Nephron progenitor cell (in vitro differentiated cells): ENCODE data around the gene SV2A.

Experiments used
- DNase-seq: peaks from one replicate; pipeline ENCODE4 v3.0.0; 2021
- H3K27ac Mint-ChIP-seq: 2 replicates; pipeline ENCODE4 v1.8.0; 2021; ENCODE audit warnings: mild to moderate bottlenecking, moderate library complexity, mixed read lengths
- H3K27me3 Mint-ChIP-seq: 2 replicates; pipeline ENCODE4 v1.8.0; 2021; ENCODE audit warnings: mild to moderate bottlenecking, low read depth, mixed read lengths; ENCODE audit not compliant: poor library complexity
- H3K36me3 Mint-ChIP-seq: 2 replicates; pipeline ENCODE4 v1.8.0; 2021; ENCODE audit warnings: low read depth, mixed read lengths
- H3K4me1 Mint-ChIP-seq: 2 replicates; pipeline ENCODE4 v1.8.0; 2021; ENCODE audit warnings: mixed read lengths
- H3K4me3 Mint-ChIP-seq: 2 replicates; pipeline ENCODE4 v1.8.0; 2021; ENCODE audit warnings: mild to moderate bottlenecking, moderate library complexity, mixed read lengths
- H3K9me3 Mint-ChIP-seq: 2 replicates; pipeline ENCODE4 v1.8.0; 2021; ENCODE audit warnings: mild to moderate bottlenecking, moderate library complexity, mixed read lengths
- TF ChIP-seq, protein P1 (sequence below): fragments of 200-600 bp; sonication (generic); IDR thresholded peaks from 2 replicates; pipeline ENCODE4 v1.5.0; 2021; ENCODE audit warnings: antibody characterized with exemption

Gene SV2A

DNA sequence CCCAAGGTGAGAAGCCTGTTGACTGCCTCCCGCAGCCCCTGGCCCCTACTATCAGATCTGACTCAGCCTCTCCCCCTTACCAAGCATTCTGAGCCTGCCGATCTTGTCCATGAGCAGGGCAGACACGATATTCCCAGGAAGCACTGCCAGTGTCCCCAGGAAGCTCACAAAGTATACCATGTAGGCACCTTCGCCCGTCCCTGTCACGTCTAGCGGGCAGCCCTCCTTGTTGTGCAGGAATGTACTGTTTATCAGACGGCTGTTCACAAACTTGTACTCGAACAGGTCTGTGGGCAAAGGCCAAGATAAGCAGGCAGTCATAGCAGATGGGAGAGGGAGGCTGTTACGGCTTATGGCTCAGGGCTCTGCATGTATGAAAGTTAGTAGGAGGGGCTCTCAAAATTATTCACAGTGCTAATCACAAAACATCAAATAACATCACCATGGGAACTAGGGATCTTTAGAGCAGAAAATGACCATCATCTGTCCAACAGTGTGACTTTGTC lies 11.0 kb downstream of the SV2A start:
- no peak for DNase-seq
- peaks cover 31% of the 10 kb centered on the region for H3K4me1 Mint-ChIP-seq
- no peaks in the 10 kb centered on the region for H3K9me3 Mint-ChIP-seq

GRCh38 chr1:149903836-149904491 lies 13.7 kb downstream of the SV2A start:
- TF ChIP-seq, protein P1, sequence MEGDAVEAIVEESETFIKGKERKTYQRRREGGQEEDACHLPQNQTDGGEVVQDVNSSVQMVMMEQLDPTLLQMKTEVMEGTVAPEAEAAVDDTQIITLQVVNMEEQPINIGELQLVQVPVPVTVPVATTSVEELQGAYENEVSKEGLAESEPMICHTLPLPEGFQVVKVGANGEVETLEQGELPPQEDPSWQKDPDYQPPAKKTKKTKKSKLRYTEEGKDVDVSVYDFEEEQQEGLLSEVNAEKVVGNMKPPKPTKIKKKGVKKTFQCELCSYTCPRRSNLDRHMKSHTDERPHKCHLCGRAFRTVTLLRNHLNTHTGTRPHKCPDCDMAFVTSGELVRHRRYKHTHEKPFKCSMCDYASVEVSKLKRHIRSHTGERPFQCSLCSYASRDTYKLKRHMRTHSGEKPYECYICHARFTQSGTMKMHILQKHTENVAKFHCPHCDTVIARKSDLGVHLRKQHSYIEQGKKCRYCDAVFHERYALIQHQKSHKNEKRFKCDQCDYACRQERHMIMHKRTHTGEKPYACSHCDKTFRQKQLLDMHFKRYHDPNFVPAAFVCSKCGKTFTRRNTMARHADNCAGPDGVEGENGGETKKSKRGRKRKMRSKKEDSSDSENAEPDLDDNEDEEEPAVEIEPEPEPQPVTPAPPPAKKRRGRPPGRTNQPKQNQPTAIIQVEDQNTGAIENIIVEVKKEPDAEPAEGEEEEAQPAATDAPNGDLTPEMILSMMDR, result no peak
- Mint-ChIP-seq H3K4me1 (peaks cover 35% of the 10 kb centered on the region), H3K4me3 (no peak overlapping the region), H3K27me3 (peaks cover 3% of the 10 kb centered on the region), H3K36me3 (peaks cover 36% of the 10 kb centered on the region), H3K9me3 (no peaks in the 10 kb centered on the region), H3K27ac (no peak overlapping the region)
- no peak for DNase-seq

More for the DNA sequence above, 11.0 kb downstream of the SV2A start:
- TF ChIP-seq, protein P1, result no peak
- H3K27ac Mint-ChIP-seq, result peak overlapping the region; percentile 88
- H3K27me3 Mint-ChIP-seq, result peaks cover 10% of the 10 kb centered on the region
- no peak overlapping the region for H3K4me3 Mint-ChIP-seq
- peaks cover 50% of the 10 kb centered on the region for H3K36me3 Mint-ChIP-seq

DNA sequence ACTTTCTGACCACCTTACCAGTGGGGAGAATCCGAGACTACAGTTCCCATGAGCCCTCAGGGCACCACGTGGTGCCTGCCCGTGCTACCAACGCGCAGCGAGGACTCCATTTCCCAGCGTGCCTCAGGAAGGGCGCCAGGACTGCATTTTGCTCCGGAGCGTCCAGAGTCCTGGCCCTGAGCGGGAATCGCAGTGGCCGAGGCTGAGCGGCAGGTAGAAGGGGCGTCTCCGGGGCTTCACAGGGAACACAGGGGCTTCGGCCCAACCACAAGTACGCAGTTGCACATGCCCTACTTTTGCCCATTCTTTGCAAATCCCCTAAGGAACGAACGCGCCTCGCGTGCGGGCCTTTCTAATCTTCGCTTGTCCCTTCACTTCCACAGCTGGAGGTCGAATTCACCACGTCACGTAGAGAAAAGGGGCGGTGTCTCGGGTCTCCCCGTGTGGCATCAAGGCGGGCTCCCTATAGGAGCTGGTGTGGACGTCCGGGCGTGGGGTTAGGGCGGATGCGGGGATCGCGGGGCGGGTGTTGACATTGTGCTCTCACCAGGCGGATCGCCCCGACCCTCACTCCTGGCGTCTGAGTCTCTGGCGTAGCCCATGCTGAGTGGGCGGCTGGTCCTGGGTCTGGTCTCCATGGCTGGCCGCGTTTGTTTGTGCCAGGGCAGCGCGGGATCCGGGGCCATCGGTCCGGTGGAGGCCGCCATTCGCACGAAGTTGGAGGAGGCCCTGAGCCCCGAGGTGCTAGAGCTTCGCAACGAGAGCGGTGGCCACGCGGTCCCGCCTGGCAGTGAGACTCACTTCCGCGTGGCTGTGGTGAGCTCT lies 18.0 kb downstream of the SV2A start, which contains the start of gene BOLA1:
Gene BOLA1 (plus strand): TSS at position 109 of the 825 bp plus-strand sequence. CDS start 492 bp downstream, at position 601.
- TF ChIP-seq, protein P1, result no peak
- H3K27me3 Mint-ChIP-seq, result peaks cover 6% of the 10 kb centered on the region
- peaks cover 21% of the 10 kb centered on the region for H3K36me3 Mint-ChIP-seq
- H3K27ac Mint-ChIP-seq, result peak within 1 kb of the TSS; percentile 82
- H3K4me3 Mint-ChIP-seq, result peak within 1 kb of the TSS; percentile 83
- H3K4me1 Mint-ChIP-seq, result peaks cover 36% of the 10 kb centered on the region
- H3K9me3 Mint-ChIP-seq, result no peaks in the 10 kb centered on the region
- peak; percentile 85 for DNase-seq

DNA sequence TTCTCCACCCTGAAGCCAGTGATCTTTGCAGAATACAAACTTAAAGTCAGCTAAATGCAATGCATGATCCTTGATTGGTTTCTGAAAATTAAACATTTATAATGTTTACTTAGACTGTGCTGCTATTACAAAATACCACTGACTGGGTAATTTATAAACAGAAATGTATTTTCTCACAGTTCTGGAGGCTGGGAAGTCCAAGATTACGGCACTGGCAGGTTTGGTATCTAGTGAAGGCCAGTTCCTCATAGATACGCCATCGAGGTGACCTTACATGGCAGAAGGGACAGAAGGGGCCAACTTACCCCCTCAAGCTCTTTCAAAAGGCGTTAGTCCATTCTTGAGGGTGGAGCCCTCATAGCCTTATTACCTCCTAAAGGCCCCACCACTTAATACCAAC lies 21.1 kb downstream of the SV2A start:
- TF ChIP-seq, protein P1, result no peak
- peaks cover 10% of the 10 kb centered on the region for H3K36me3 Mint-ChIP-seq
- no peaks in the 10 kb centered on the region for H3K9me3 Mint-ChIP-seq
- DNase-seq, result no peak
- peaks cover 3% of the 10 kb centered on the region for H3K27me3 Mint-ChIP-seq
- H3K27ac Mint-ChIP-seq, result no peak overlapping the region
- no peak overlapping the region for H3K4me3 Mint-ChIP-seq
- peaks cover 18% of the 10 kb centered on the region for H3K4me1 Mint-ChIP-seq

GRCh38 chr1:149888999-149889289 lies 28.7 kb downstream of the SV2A start:
- Mint-ChIP-seq H3K27me3 (peaks cover 4% of the 10 kb centered on the region), H3K4me3 (no peak overlapping the region), H3K4me1 (peaks cover 5% of the 10 kb centered on the region), H3K9me3 (no peaks in the 10 kb centered on the region), H3K36me3 (no peaks in the 10 kb centered on the region), H3K27ac (no peak overlapping the region)
- no peak for DNase-seq
- TF ChIP-seq, protein P1, result no peak
